ENCODE measurements around the gene DNAJA3. TPM values are rescaled to one million over a fixed set of nuclear protein-coding genes. Genes with fewer than 3 reads are reported as not detected.

The DNAJA3 gene
- total RNA-seq, 1 experiment from 2014 or later: 64.1 TPM

GRCh38 chr16:4402439-4403132 is 23.1 kb upstream of the DNAJA3 start (continued):
- TF ChIP-seq PRRX2 (CRISPR knock-in tag; IDR thresholded peaks at IDR 0.05) (no peak), HMGXB4 (CRISPR knock-in tag; IDR thresholded peaks at IDR 0.05) (peak; percentile 82), ZNF317 (CRISPR knock-in tag; IDR thresholded peaks at IDR 0.05; ENCODE audit: borderline replicate concordance, low read depth) (no peak), ZNF263 (CRISPR knock-in tag; IDR thresholded peaks at IDR 0.05; ENCODE audit: low read depth) (peak; percentile 35; the same call in 1 of the 2 replicates), ETV6 (CRISPR knock-in tag; IDR thresholded peaks at IDR 0.05) (no peak), JUN (CRISPR knock-in tag; IDR thresholded peaks at IDR 0.05) (no peak)

GRCh38 chr16:4403133-4403949 is 22.3 kb upstream of the DNAJA3 start:
- ATAC-seq (no peak), DNase-seq (ENCODE audit: low spot score) (no peak)
- TF ChIP-seq GRHL2 (CRISPR knock-in tag; IDR thresholded peaks at IDR 0.05; ENCODE audit: insufficient replicate concordance, severe bottlenecking) (no peak), EMX1 (CRISPR knock-in tag; IDR thresholded peaks at IDR 0.05) (no peak), NR2C2 (CRISPR knock-in tag; IDR thresholded peaks at IDR 0.05) (no peak), ARID4B (CRISPR knock-in tag; IDR thresholded peaks at IDR 0.05; ENCODE audit: borderline replicate concordance) (0 out of 2 replicates have a peak, but pooled peaks have one; percentile 20), MLX (CRISPR knock-in tag; IDR thresholded peaks at IDR 0.05) (no peak)
- no peaks in the 10 kb centered on the region for H3K36me3 Mint-ChIP-seq
- CTCF ChIA-PET: interaction anchor here (0.5 to 8.7 kb wide), 49 partner anchors 12 to 1902 kb away, joined by 3 to 322 read pairs (median 7); partner anchors contain the start of genes CORO7, GLIS2, NMRAL1 and PAM16
- POLR2A ChIA-PET: interaction anchor here (0.6 to 1.7 kb wide), 6 partner anchors 11 to 434 kb away, joined by 3 to 7 read pairs (median 4); no protein-coding TSS in a partner anchor
- peaks cover 6% of the 10 kb centered on the region for H3K4me1 Mint-ChIP-seq
- H3K4me3 Mint-ChIP-seq: no peak overlapping the region
- no peak overlapping the region for H3K27ac Mint-ChIP-seq
- no peaks in the 10 kb centered on the region for H3K27me3 Mint-ChIP-seq (ENCODE audit: low read depth)
- H3K9me3 Mint-ChIP-seq: no peaks in the 10 kb centered on the region

GRCh38 chr16:4404247-4404966 is 21.3 kb upstream of the DNAJA3 start:
- Mint-ChIP-seq H3K36me3 (no peaks in the 10 kb centered on the region), H3K9me3 (no peaks in the 10 kb centered on the region), H3K27me3 (ENCODE audit: low read depth) (no peaks in the 10 kb centered on the region), H3K4me1 (peaks cover 6% of the 10 kb centered on the region), H3K4me3 (no peak overlapping the region), H3K27ac (peak overlapping the region; percentile 66)
- DNase-seq (ENCODE audit: low spot score): peak; percentile 93
- TF ChIP-seq CTCF (IDR thresholded peaks at IDR 0.05) (peak; percentile 86), ZNF423 (CRISPR knock-in tag; IDR thresholded peaks at IDR 0.05) (peak; percentile 58; the same call in 1 of the 2 replicates), ZBTB21 (CRISPR knock-in tag; IDR thresholded peaks at IDR 0.05; ENCODE audit: borderline replicate concordance) (no peak), OVOL2 (CRISPR knock-in tag; IDR thresholded peaks at IDR 0.05; ENCODE audit: borderline replicate concordance) (no peak), ETV6 (CRISPR knock-in tag; IDR thresholded peaks at IDR 0.05) (0 out of 2 replicates have a peak, but pooled peaks have one; percentile 5), CREM (CRISPR knock-in tag; IDR thresholded peaks at IDR 0.05) (no peak)
- CTCF ChIA-PET: interaction anchor here (0.5 to 8.7 kb wide), 40 partner anchors 11 to 469 kb away, joined by 3 to 322 read pairs (median 6); partner anchors contain the start of genes CORO7, HMOX2, NMRAL1 and PAM16
- ATAC-seq: peak; percentile 88
- POLR2A ChIA-PET: interaction anchor here (0.6 to 1.3 kb wide), 4 partner anchors 27 to 285 kb away, joined by 3 to 5 read pairs (median 3); no protein-coding TSS in a partner anchor
